Activated CD4-positive, alpha-beta T cell treated with anti-CD3 and anti-CD28 coated beads, Interleukin-2, amount 50 U/mL, for 1 hour (primary cell): Measurements from ENCODE around the gene CYP2U1.
"Not testable (repeated sequence)": the region's sequence is repeated elsewhere in the genome, so short reads cannot be mapped to it uniquely, and the experiment has no call there.

ENCODE experiments used
- DNase-seq: peaks from one replicate; pipeline ENCODE4 v3.0.0-alpha.2; 2020

CYP2U1 gene

GRCh38 chr4:107922486-107923473 is 8.6 kb upstream of the CYP2U1 start:
- no peak for DNase-seq

- not testable (repeated sequence) for DNase-seq
Observed at GRCh38 chr4:107925713-107926112, 5.6 kb upstream of the CYP2U1 start.

GRCh38 chr4:107926875-107927274 is 4.5 kb upstream of the CYP2U1 start:
- DNase-seq, result not testable (repeated sequence)

GRCh38 chr4:107931775-107932321 is 499 bp downstream of the CYP2U1 start:
- peak; percentile 11 for DNase-seq

- DNase-seq, result no peak
Observed at GRCh38 chr4:107935246-107935645, 3.9 kb downstream of the CYP2U1 start.

DNA sequence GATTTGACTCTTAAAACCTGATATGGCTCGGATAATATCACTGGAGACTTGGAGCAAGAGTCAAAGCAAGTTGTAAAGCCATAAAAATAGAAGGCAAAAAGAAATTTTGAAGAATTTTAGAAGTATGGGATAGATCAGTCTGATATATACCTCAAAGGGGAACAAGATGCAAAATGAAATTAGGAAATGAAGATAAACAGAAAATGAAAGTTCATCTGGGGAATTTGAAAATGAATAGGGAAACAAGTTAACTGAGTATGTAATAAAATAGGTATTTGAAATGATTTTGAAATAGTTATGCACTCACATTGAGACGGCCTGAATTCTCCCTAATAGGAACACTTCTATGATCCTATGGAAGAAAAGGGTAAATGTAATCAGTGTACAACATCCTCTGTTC is 5.7 kb downstream of the CYP2U1 start:
- DNase-seq, result no peak

- no peak for DNase-seq
Observed at GRCh38 chr4:107939307-107939706, 8.0 kb downstream of the CYP2U1 start.

DNA sequence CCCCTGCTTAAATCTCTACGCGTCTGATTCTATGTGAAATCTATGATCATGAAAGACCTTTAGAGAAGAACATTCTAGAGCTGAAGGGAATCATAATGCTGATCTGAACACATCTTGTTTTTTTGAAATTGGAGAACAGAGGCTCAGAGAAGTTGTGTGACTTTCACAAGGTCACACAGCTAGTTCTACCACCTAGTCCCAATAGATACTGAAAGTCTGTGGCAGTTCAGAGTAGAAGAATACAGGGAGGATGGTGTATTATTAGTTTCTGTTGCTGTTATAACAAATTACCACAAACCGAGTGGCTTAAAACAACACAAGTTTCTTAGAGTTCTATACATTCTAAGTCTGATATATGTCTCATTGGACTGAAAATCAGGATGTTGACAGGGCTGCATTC is 14.5 kb downstream of the CYP2U1 start:
- DNase-seq, result no peak

GRCh38 chr4:107950746-107951540 is 19.6 kb downstream of the CYP2U1 start:
- no peak for DNase-seq

- no peak for DNase-seq
Observed at GRCh38 chr4:107951551-107951950, 20.2 kb downstream of the CYP2U1 start.

- no peak for DNase-seq
Observed at GRCh38 chr4:107956011-107956410, 24.7 kb downstream of the CYP2U1 start.

DNA sequence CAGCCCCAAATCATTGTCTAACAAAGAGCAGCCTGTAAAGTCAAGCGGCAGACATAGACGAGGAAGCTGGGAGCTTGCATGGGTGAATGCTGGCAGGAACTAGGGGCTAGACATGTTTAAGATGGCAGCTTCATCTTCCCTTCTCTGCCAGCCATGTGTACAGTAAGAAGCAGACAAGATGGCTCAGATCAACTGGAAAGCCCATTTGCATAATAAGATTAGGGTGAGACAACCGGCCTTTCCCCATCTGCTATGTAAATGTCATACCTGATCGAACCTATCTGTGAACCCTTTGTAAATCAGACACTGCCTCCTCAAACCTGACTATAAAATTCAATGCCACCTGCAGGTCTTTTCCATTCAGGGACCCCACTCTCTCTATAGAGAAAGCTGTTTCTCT is 35.6 kb downstream of the CYP2U1 start:
- no peak for DNase-seq

DNA sequence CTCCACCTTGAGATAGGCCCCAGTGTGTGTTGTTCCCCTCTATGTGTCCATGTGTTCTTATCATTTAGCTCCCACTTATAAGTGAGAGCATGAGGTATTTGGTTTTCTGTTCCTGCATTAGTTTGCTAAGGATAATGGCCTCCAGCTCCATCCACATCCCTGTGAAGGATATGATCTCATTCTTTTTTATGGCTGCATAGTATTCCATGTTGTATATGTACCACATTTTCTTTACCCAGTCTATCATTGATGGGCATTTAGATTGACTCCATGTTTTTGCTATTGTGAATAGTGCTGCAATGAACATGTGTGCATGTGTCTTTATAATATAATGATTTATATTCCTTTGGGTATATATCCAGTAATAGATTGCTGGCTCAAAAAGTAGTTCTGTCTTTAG is 36.2 kb downstream of the CYP2U1 start:
- DNase-seq, result not testable (repeated sequence)

DNA sequence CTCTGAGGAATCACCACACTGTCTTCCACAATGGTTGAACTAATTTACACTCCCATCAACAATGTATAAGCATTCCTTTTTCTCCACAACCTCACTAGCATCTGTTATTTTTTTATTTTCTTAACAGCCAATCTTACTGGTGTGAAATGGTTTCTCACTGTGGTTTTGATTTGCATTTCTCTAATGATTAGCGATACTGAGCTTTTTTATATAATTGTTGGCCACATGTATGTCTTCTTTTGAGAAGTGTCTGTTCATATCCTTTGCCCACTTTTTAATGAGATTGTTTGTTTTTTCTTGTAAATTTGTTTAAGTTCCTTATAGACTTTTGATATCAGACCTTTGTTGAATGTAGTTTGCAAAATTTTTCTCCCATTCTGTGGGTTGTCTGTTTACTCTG is 36.6 kb downstream of the CYP2U1 start:
- not testable (repeated sequence) for DNase-seq

- DNase-seq, result no peak
Observed at GRCh38 chr4:107970063-107970798, 38.9 kb downstream of the CYP2U1 start.

GRCh38 chr4:107972605-107973004 is 41.3 kb downstream of the CYP2U1 start:
- DNase-seq, result no peak

- DNase-seq, result no peak
Observed at GRCh38 chr4:107974523-107974922, 43.2 kb downstream of the CYP2U1 start.

DNA sequence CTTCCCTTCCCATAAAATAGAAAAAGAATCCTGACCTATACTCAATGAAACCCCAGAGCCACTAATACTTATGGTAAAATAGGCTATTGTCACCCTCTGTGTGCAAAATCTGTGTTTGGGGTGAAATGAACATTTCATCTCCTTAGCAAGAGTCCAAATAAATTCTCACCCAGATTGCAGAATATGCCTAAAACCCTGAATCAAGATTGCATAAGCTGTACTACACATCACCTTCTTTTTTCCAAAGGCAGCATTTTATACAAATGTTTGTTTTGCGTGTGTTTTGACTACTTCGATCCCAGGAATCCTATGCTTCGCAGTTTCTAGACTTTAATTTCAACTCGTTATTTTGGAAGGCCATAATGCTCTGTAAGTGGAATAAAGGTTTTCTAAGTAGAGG is 46.1 kb downstream of the CYP2U1 start:
- DNase-seq, result no peak

DNA sequence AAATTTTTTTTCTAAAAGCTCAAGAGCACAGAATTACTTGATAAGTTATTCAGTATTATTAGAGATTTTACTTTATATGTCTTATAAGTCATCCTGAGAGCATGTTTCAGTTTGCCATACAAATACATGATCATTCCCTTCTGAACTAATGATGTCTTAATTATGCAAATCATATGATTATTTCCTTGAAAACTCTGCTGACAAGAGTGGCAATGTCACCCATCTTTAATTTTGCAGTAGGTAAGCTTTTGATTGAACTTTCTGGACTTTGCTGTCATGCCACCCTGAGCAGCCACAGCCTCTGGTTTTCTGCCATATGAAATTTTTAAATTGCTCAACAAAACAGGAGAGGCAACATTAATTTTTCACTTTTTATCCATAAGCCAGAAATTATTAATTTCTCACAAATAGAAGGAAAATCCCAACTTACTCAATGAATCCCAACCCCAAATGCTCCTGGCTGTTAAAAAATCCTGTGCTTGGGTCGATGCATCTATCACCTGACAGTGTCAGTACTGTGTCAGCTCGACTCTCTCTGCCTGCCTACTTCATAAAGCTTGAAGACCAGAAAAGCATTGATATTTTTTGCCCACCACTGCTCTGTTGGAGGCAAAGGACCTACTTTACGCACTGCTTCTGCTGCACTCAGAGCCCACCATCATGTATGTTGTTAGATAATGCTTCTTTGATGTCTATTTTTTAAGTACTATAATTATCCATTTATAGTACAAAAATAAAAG is 46.8 kb downstream of the CYP2U1 start:
- no peak for DNase-seq

DNA sequence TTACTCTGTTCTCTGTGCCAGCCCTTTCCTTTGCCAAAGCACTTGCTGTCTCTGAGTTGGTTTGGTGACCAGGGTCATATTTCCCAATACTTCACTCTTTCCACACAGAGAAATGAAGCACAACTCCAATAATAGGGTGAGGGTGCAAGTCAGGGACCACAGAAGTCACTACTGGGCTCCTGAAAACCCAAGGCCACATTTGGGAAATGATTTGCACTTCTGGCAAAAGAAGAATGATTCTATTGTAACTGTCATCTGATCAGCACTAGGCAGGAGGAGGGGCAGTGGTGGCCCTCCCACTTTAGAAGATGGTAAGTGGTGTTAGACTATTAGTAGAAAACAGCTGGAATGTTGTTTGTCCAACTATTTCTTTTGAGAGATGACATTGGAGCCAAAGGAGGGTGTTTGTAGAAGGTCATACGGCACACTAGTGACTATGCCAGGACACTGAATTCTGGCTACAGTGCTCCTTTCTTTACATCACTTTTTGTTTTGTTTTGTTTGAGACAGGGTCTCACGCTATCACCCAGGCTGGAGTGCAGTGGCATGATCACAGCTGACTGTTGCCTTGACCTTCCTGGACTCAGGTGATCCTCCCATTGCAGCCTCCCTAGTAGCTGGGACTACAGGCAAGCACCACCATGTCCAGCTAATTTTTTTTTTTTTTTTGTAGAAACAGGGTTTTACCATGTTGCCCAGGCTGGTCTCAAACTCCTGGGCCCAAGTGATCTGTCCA is 47.5 kb downstream of the CYP2U1 start:
- no peak for DNase-seq
